Measurements from ENCODE around the gene SHISA9.

The SHISA9 gene

DNA sequence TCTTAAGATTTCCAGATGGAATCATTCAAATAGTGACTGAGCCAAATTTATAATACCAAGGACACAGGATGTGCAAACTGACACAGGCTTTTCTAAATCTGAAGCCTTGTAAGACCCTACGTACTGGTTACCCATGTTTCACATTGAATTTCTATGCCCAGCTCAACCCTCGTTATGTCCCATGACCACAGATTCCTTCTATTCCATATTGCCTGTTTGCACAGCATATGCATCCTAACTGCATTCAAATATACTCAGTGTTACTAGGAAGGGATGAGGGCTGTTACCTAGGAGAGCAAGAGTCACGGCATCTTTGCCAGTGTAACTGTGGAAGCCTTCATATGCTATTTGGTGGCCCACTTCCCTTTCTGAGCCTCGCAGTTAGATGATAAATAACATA is 305.2 kb downstream of the SHISA9 start:
- H3K27me3 ChIP-seq (ENCODE audit: insufficient read depth, low read depth) = no peaks in the 10 kb centered on the region
- no peak overlapping the region for H3K4me3 ChIP-seq (IDR thresholded peaks at IDR 0.05; ENCODE audit: insufficient read depth, low read depth, low read length)
- no peak overlapping the region for H3K27ac ChIP-seq
- H3K4me1 ChIP-seq (ENCODE audit: low read depth, poor library complexity, severe bottlenecking) = no peaks in the 10 kb centered on the region
- no peak overlapping the region for H3K9ac ChIP-seq
- TF ChIP-seq, protein P1, sequence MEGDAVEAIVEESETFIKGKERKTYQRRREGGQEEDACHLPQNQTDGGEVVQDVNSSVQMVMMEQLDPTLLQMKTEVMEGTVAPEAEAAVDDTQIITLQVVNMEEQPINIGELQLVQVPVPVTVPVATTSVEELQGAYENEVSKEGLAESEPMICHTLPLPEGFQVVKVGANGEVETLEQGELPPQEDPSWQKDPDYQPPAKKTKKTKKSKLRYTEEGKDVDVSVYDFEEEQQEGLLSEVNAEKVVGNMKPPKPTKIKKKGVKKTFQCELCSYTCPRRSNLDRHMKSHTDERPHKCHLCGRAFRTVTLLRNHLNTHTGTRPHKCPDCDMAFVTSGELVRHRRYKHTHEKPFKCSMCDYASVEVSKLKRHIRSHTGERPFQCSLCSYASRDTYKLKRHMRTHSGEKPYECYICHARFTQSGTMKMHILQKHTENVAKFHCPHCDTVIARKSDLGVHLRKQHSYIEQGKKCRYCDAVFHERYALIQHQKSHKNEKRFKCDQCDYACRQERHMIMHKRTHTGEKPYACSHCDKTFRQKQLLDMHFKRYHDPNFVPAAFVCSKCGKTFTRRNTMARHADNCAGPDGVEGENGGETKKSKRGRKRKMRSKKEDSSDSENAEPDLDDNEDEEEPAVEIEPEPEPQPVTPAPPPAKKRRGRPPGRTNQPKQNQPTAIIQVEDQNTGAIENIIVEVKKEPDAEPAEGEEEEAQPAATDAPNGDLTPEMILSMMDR (conservative IDR thresholded peaks at IDR 0.05; ENCODE audit: low read depth, low read length) = no peak
- H2AFZ ChIP-seq (ENCODE audit: low read depth) = no peak overlapping the region
- H3K79me2 ChIP-seq (ENCODE audit: insufficient read depth, low read depth) = no peaks in the 10 kb centered on the region
- H3K36me3 ChIP-seq (ENCODE audit: insufficient read depth) = no peaks in the 10 kb centered on the region
- no peak overlapping the region for H3K4me2 ChIP-seq
- H4K20me1 ChIP-seq (ENCODE audit: insufficient read depth) = no peaks in the 10 kb centered on the region

DNA sequence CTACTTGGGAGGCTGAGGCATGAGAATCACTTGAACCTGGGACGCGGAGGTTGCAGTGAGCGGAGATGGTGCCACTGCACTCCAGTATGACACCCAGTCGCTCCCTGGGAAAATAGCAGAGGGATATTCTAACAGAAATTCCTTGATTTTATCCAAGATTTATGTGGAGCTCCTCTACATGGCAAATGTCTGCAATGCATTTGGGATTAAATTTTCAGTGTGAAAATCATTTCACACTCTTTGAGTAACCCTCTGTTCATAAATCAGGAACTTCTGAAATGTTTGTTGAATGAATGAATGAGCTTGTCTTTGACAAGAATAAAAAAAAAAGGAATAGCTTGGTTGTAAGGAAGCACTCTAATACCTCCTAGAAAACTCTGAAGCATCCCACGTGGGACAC is 305.8 kb downstream of the SHISA9 start:
- Histone ChIP-seq H3K9ac (no peak overlapping the region), H2AFZ (ENCODE audit: low read depth) (no peak overlapping the region), H3K4me2 (no peak overlapping the region), H4K20me1 (ENCODE audit: insufficient read depth) (no peaks in the 10 kb centered on the region), H3K27me3 (ENCODE audit: insufficient read depth, low read depth) (no peaks in the 10 kb centered on the region), H3K4me3 (IDR thresholded peaks at IDR 0.05; ENCODE audit: insufficient read depth, low read depth, low read length) (no peak overlapping the region), H3K36me3 (ENCODE audit: insufficient read depth) (no peaks in the 10 kb centered on the region), H3K27ac (no peak overlapping the region), H3K4me1 (ENCODE audit: low read depth, poor library complexity, severe bottlenecking) (no peaks in the 10 kb centered on the region), H3K79me2 (ENCODE audit: insufficient read depth, low read depth) (no peaks in the 10 kb centered on the region)
- TF ChIP-seq, protein P1 (conservative IDR thresholded peaks at IDR 0.05; ENCODE audit: low read depth, low read length) = no peak

DNA sequence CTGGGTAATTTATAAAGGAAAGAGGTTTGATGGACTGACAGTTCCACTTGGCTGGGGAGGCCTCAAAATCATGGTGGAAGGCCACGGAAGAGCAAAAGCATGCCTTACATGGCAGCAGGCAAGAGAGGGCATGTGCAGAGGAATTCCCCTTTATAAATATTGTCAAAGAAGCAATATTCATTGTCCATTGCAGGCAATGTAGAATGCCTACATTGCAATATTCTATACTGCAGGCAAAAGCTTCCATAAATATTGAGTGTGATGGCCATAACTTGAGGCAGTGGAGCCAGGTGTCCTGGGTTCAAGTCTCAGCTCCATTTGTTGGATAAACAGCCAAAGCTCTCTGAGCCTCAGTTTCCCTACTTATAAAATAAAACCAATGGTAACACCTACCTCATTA is 322.3 kb downstream of the SHISA9 start:
- TF ChIP-seq, protein P1 (conservative IDR thresholded peaks at IDR 0.05; ENCODE audit: low read depth, low read length) = no peak
- H3K4me2 ChIP-seq = no peak overlapping the region
- no peak overlapping the region for H3K27ac ChIP-seq
- H3K4me3 ChIP-seq (IDR thresholded peaks at IDR 0.05; ENCODE audit: insufficient read depth, low read depth, low read length) = no peak overlapping the region
- H3K27me3 ChIP-seq (ENCODE audit: insufficient read depth, low read depth) = no peaks in the 10 kb centered on the region
- H3K4me1 ChIP-seq (ENCODE audit: low read depth, poor library complexity, severe bottlenecking) = no peaks in the 10 kb centered on the region
- no peaks in the 10 kb centered on the region for H3K79me2 ChIP-seq (ENCODE audit: insufficient read depth, low read depth)
- H4K20me1 ChIP-seq (ENCODE audit: insufficient read depth) = no peaks in the 10 kb centered on the region
- H2AFZ ChIP-seq (ENCODE audit: low read depth) = no peak overlapping the region
- no peak overlapping the region for H3K9ac ChIP-seq
- H3K36me3 ChIP-seq (ENCODE audit: insufficient read depth) = no peaks in the 10 kb centered on the region

DNA sequence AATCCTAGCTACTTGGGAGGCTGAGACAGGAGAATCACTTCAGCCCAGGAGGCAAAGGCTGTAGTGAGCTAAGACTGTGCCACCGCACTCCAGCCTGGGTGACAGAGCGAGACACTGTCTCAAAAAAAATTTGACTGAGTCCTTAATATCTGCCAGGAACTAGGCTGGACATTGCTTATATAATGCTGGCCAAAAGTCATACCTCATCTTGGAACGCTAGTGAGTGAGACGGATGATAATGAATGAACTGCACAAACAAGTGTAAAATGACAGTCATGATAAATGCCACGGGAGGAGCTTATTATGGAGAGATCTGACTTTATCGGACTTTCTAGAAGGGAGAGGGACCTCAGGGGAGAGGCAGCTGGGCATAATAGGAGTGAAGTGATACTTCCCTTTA is 327.6 kb downstream of the SHISA9 start:
- Histone ChIP-seq H3K79me2 (ENCODE audit: insufficient read depth, low read depth) (no peaks in the 10 kb centered on the region), H3K9ac (no peak overlapping the region), H2AFZ (ENCODE audit: low read depth) (no peak overlapping the region), H3K4me2 (no peak overlapping the region), H3K27ac (no peak overlapping the region), H3K27me3 (ENCODE audit: insufficient read depth, low read depth) (no peaks in the 10 kb centered on the region), H3K4me1 (ENCODE audit: low read depth, poor library complexity, severe bottlenecking) (no peaks in the 10 kb centered on the region), H3K4me3 (IDR thresholded peaks at IDR 0.05; ENCODE audit: insufficient read depth, low read depth, low read length) (no peak overlapping the region), H4K20me1 (ENCODE audit: insufficient read depth) (no peaks in the 10 kb centered on the region), H3K36me3 (ENCODE audit: insufficient read depth) (no peaks in the 10 kb centered on the region)
- TF ChIP-seq, protein P1 (conservative IDR thresholded peaks at IDR 0.05; ENCODE audit: low read depth, low read length) = no peak
